GM12874 (cell line): ENCODE results near the gene KCNAB1.

ENCODE experiments used
- CTCF ChIP-seq: IDR thresholded peaks from 2 replicates; pipeline ENCODE4 v1.5.1; 2011; ENCODE audit warnings: low read depth, mild to moderate bottlenecking, control low read depth, low read length, moderate library complexity; ENCODE audit not compliant: insufficient read depth

The KCNAB1 gene

GRCh38 chr3:156106721-156107373, 13.5 kb upstream of the KCNAB1 start:
- no peak for TF ChIP-seq CTCF

GRCh38 chr3:156107504-156107903, 12.9 kb upstream of the KCNAB1 start:
- no peak for TF ChIP-seq CTCF

GRCh38 chr3:156108616-156109015, 11.8 kb upstream of the KCNAB1 start:
- no peak for TF ChIP-seq CTCF

GRCh38 chr3:156109989-156110388, 10.4 kb upstream of the KCNAB1 start:
- TF ChIP-seq CTCF, result no peak

GRCh38 chr3:156126467-156126866, 6.1 kb downstream of the KCNAB1 start:
- TF ChIP-seq CTCF, result no peak

- no peak for TF ChIP-seq CTCF
Measured at GRCh38 chr3:156131241-156131640, 10.9 kb downstream of the KCNAB1 start.

GRCh38 chr3:156131799-156132198, 11.4 kb downstream of the KCNAB1 start:
- no peak for TF ChIP-seq CTCF
